H9 (cell line): ENCODE measurements around the gene LBHD2. TPM values are rescaled to one million over a fixed set of nuclear protein-coding genes. Genes with fewer than 3 reads are reported as not detected.

Experiments used
- DNase-seq: peaks from one replicate; pipeline ENCODE4 v3.0.0-alpha.2; 2017
- H2AFZ ChIP-seq: one replicate; pipeline ENCODE4 v1.6.1; 2013; ENCODE audit warnings: mild to moderate bottlenecking, low read length, control low read depth, moderate library complexity
- H2AK5ac ChIP-seq: 2 replicates; pipeline ENCODE4 v1.6.1; 2013; ENCODE audit warnings: low read length, control low read depth, mixed read lengths; ENCODE audit not compliant: insufficient read length
- H2BK120ac ChIP-seq: one replicate; pipeline ENCODE4 v1.6.1; 2013; ENCODE audit warnings: low read depth, mild to moderate bottlenecking, low read length, control low read depth, inconsistent platforms; ENCODE audit not compliant: poor library complexity, severe bottlenecking
- H2BK12ac ChIP-seq: 2 replicates; pipeline ENCODE4 v1.6.1; 2013; ENCODE audit warnings: low read length, control low read depth, mixed read lengths, low read depth; ENCODE audit not compliant: insufficient read length
- H2BK15ac ChIP-seq: 2 replicates; pipeline ENCODE4 v1.6.1; 2013; ENCODE audit warnings: low read depth, low read length, control low read depth
- H2BK20ac ChIP-seq: one replicate; pipeline ENCODE4 v1.6.1; 2013; ENCODE audit warnings: low read depth, mild to moderate bottlenecking, low read length, control low read depth, inconsistent platforms; ENCODE audit not compliant: poor library complexity, severe bottlenecking
- H2BK5ac ChIP-seq: 2 replicates; pipeline ENCODE4 v1.6.1; 2013; ENCODE audit warnings: low read length, control low read depth, mixed read lengths; ENCODE audit not compliant: insufficient read length
- H3K14ac ChIP-seq: 2 replicates; pipeline ENCODE4 v1.6.1; 2013; ENCODE audit warnings: low read length, control low read depth; ENCODE audit not compliant: insufficient read depth
- H3K18ac ChIP-seq: 2 replicates; pipeline ENCODE4 v1.6.1; 2013; ENCODE audit warnings: low read depth, mild to moderate bottlenecking, mixed read lengths, low read length, control low read depth; ENCODE audit not compliant: insufficient read length
- H3K23ac ChIP-seq: 2 replicates; pipeline ENCODE4 v1.6.1; 2013; ENCODE audit warnings: low read length, control low read depth, mixed read lengths, low read depth; ENCODE audit not compliant: insufficient read length
- H3K23me2 ChIP-seq: 2 replicates; pipeline ENCODE4 v1.6.1; 2013; ENCODE audit warnings: low read depth, mild to moderate bottlenecking, mixed read lengths, low read length, control low read depth; ENCODE audit not compliant: insufficient read length, poor library complexity, severe bottlenecking
- H3K27ac ChIP-seq: 2 replicates; pipeline ENCODE4 v1.5.1; 2013; ENCODE audit warnings: low read length, control low read depth, mixed read lengths, low read depth; ENCODE audit not compliant: insufficient read length
- H3K27me3 ChIP-seq: 2 replicates; pipeline ENCODE4 v1.6.1; 2013; ENCODE audit warnings: low read length, control low read depth, inconsistent platforms; ENCODE audit not compliant: insufficient read depth
- H3K4ac ChIP-seq: 2 replicates; pipeline ENCODE4 v1.6.1; 2013; ENCODE audit warnings: low read depth, mild to moderate bottlenecking, control low read depth, inconsistent platforms, low read length, moderate library complexity
- H3K4me1 ChIP-seq: 2 replicates; pipeline ENCODE4 v1.6.1; 2013; ENCODE audit warnings: low read length, control low read depth, inconsistent platforms; ENCODE audit not compliant: insufficient read depth
- H3K4me2 ChIP-seq: 2 replicates; pipeline ENCODE4 v1.6.1; 2013; ENCODE audit warnings: low read length, control low read depth, mixed read lengths; ENCODE audit not compliant: insufficient read length, insufficient read depth
- H3K56ac ChIP-seq: 2 replicates; pipeline ENCODE4 v1.6.1; 2013; ENCODE audit warnings: low read depth, mild to moderate bottlenecking, mixed read lengths, low read length, control low read depth; ENCODE audit not compliant: insufficient read length
- H3K79me1 ChIP-seq: 2 replicates; pipeline ENCODE4 v1.6.1; 2013; ENCODE audit warnings: low read depth, mild to moderate bottlenecking, moderate library complexity, low read length, control low read depth, inconsistent platforms; ENCODE audit not compliant: insufficient read depth, poor library complexity, severe bottlenecking
- H3K79me2 ChIP-seq: 2 replicates; pipeline ENCODE4 v1.6.1; 2013; ENCODE audit warnings: low read length, control low read depth, inconsistent platforms; ENCODE audit not compliant: insufficient read depth
- H3K9ac ChIP-seq: 2 replicates; pipeline ENCODE4 v1.6.1; 2013; ENCODE audit warnings: low read length, control low read depth, mixed read lengths; ENCODE audit not compliant: insufficient read length; ENCODE audit errors: extremely low read depth
- H3K9me3 ChIP-seq: one replicate; pipeline ENCODE4 v1.6.1; 2013; ENCODE audit warnings: low read depth, low read length, inconsistent platforms; ENCODE audit not compliant: control insufficient read depth
- H3T11ph ChIP-seq: one replicate; pipeline ENCODE4 v1.6.1; 2013; ENCODE audit warnings: mild to moderate bottlenecking, low read length, control low read depth, inconsistent platforms
- H4K20me1 ChIP-seq: one replicate; pipeline ENCODE4 v1.6.1; 2013; ENCODE audit not compliant: control insufficient read depth, insufficient read length, insufficient read depth
- H4K5ac ChIP-seq: 2 replicates; pipeline ENCODE4 v1.6.1; 2013; ENCODE audit warnings: low read depth, mild to moderate bottlenecking, mixed read lengths, low read length, control low read depth; ENCODE audit not compliant: insufficient read length
- H4K8ac ChIP-seq: replicated peaks from 2 replicates; pipeline ENCODE4 v1.6.1; 2013; ENCODE audit warnings: low read length, control low read depth, mixed read lengths, low read depth; ENCODE audit not compliant: insufficient read length
- H4K91ac ChIP-seq: 2 replicates; pipeline ENCODE4 v1.6.1; 2013; ENCODE audit warnings: low read depth, mild to moderate bottlenecking, moderate library complexity, mixed read lengths, low read length, control low read depth; ENCODE audit not compliant: insufficient read length
- H3K27ac Mint-ChIP-seq, 3 experiments: 2 replicates in 2 of 3; 3 replicates in 1 of 3; pipeline ENCODE4 v1.8.0; 2020 to 2021; ENCODE audit warnings: mixed read lengths in 3 of 3, mild to moderate bottlenecking in 1 of 3, moderate library complexity in 1 of 3
- H3K27me3 Mint-ChIP-seq: 2 replicates; pipeline ENCODE4 v1.8.0; 2021; ENCODE audit warnings: low read depth, mild to moderate bottlenecking, moderate library complexity, mixed read lengths
- H3K36me3 Mint-ChIP-seq, 3 experiments: 2 replicates in 2 of 3; 3 replicates in 1 of 3; pipeline ENCODE4 v1.8.0; 2020 to 2021; ENCODE audit warnings: low read depth in 3 of 3, mixed read lengths in 3 of 3; ENCODE audit not compliant: insufficient read depth in 1 of 3
- H3K4me1 Mint-ChIP-seq, 2 experiments: 2 replicates each; pipeline ENCODE4 v1.8.0; 2020; ENCODE audit warnings: mixed read lengths in 2 of 2
- H3K4me3 Mint-ChIP-seq, 2 experiments: 2 replicates in 1 of 2; 3 replicates in 1 of 2; pipeline ENCODE4 v1.8.0; 2020 to 2021; ENCODE audit warnings: mild to moderate bottlenecking in 2 of 2, mixed read lengths in 2 of 2, moderate library complexity in 1 of 2
- H3K9me3 Mint-ChIP-seq, 2 experiments: 2 replicates in 1 of 2; 3 replicates in 1 of 2; pipeline ENCODE4 v1.8.0; 2020; ENCODE audit warnings: mild to moderate bottlenecking in 2 of 2, mixed read lengths in 2 of 2, moderate library complexity in 1 of 2
- WGBS: extraction: QIAGEN DNeasy Blood & Tissue Kit; methylation state at CpG from one replicate; pipeline ENCODE4 v1.1.7; 2013; ENCODE audit warnings: missing lambda C conversion rate, low lambda C conversion rate, mixed read lengths; ENCODE audit not compliant: insufficient read length; ENCODE audit errors: extremely low coverage; 5-methylcytosine and 5-hydroxymethylcytosine counted together
- total RNA-seq: library from RNA; stranded (reverse); gene quantifications from 2 replicates; pipeline ENCODE4 v1.2.1, GENCODE V29; 2021
- TF ChIP-seq, protein P1 (sequence below): fragments of 200-600 bp; sonication (generic); conservative IDR thresholded peaks from 3 replicates; pipeline ENCODE4 v1.8.0; 2021; ENCODE audit warnings: antibody characterized with exemption, mild to moderate bottlenecking

LBHD2 gene
- total RNA-seq, 1 experiment from 2014 or later: not detected

DNA sequence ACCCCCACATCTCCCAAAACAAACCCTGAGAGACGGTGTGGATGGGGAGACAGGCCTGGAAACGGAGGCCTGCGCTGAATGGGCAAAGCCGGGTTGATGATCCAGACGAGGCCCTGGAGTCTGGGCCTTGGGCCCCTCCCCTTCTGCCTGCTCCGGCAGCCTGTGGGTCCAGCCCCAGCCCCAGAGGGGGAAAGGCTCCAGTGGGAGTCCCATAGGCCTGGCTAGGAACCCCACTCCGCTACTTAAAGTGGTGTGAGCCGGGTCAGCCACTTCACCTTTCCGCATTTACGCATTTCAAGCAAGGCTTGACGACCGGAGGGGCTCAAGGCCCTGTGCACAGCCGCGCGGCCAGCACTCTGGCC lies 38.6 kb downstream of the LBHD2 start:
- Histone ChIP-seq H3K23ac (no peak overlapping the region), H2BK120ac (no peak overlapping the region), H3K9ac (no peak overlapping the region), H3K27ac (no peak overlapping the region), H3K14ac (peak overlapping the region; percentile 61; the same call in 1 of the 2 replicates), H4K20me1 (peaks cover 5% of the 10 kb centered on the region), H3K9me3 (no peaks in the 10 kb centered on the region), H3K4me2 (peak overlapping the region; percentile 5), H3T11ph (no peak overlapping the region), H3K79me2 (no peaks in the 10 kb centered on the region), H3K56ac (no peak overlapping the region), H2BK15ac (no peak overlapping the region), H3K23me2 (no peaks in the 10 kb centered on the region), H3K4me1 (peaks cover 4% of the 10 kb centered on the region; the same call in 1 of the 2 replicates), H2AK5ac (no peak overlapping the region), H4K8ac (no peak overlapping the region), H3K27me3 (no peaks in the 10 kb centered on the region), H4K5ac (no peak overlapping the region), H4K91ac (no peak overlapping the region), H3K4ac (no peak overlapping the region), H2BK5ac (no peak overlapping the region), H3K79me1 (no peaks in the 10 kb centered on the region), H3K18ac (no peak overlapping the region), H2BK12ac (no peak overlapping the region), H2BK20ac (no peak overlapping the region), H2AFZ (no peak overlapping the region)
- TF ChIP-seq, protein P1, sequence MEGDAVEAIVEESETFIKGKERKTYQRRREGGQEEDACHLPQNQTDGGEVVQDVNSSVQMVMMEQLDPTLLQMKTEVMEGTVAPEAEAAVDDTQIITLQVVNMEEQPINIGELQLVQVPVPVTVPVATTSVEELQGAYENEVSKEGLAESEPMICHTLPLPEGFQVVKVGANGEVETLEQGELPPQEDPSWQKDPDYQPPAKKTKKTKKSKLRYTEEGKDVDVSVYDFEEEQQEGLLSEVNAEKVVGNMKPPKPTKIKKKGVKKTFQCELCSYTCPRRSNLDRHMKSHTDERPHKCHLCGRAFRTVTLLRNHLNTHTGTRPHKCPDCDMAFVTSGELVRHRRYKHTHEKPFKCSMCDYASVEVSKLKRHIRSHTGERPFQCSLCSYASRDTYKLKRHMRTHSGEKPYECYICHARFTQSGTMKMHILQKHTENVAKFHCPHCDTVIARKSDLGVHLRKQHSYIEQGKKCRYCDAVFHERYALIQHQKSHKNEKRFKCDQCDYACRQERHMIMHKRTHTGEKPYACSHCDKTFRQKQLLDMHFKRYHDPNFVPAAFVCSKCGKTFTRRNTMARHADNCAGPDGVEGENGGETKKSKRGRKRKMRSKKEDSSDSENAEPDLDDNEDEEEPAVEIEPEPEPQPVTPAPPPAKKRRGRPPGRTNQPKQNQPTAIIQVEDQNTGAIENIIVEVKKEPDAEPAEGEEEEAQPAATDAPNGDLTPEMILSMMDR: no peak
- Mint-ChIP-seq H3K4me1 (peaks cover 17 to 25% of the 10 kb centered on the region in 2 experiments), H3K4me3 (peak overlapping the region in 1 of 2 experiments; percentile 57; a peak in 4 of 5 replicates), H3K27me3 (peaks cover 31% of the 10 kb centered on the region), H3K27ac (no peak overlapping the region), H3K9me3 (no peaks in the 10 kb centered on the region), H3K36me3 (peaks cover 0 to 3% (median 0%) of the 10 kb centered on the region in 3 experiments; a peak in 2 of 7 replicates)
- WGBS: no CpG with 5 or more reads among the region's 15 CpGs
- DNase-seq: peak; percentile 72
